Immature natural killer cell (primary cell): ENCODE results near the gene PRDM16. TPM values are rescaled to one million over a fixed set of nuclear protein-coding genes. Genes with fewer than 3 reads are reported as not detected.

Experiments used
- DNase-seq, 3 donors: peaks; one replicate each; pipeline ENCODE4 v3.0.0; 2022; ENCODE audit warnings: mixed read lengths in 1 of 3
- H3K27ac Mint-ChIP-seq, 6 donors: one replicate each; pipeline ENCODE4 v1.8.0; 2020; ENCODE audit warnings: mixed read lengths in 6 of 6, mild to moderate bottlenecking in 5 of 6, inconsistent platforms in 4 of 6, moderate library complexity in 3 of 6
- H3K27me3 Mint-ChIP-seq, 3 donors: one replicate each; pipeline ENCODE4 v1.8.0; 2020 to 2021; ENCODE audit warnings: low read depth in 3 of 3, mild to moderate bottlenecking in 3 of 3, mixed read lengths in 3 of 3, moderate library complexity in 3 of 3, inconsistent platforms in 1 of 3
- H3K36me3 Mint-ChIP-seq, 3 donors: one replicate each; pipeline ENCODE4 v1.8.0; 2020; ENCODE audit warnings: mixed read lengths in 3 of 3, inconsistent platforms in 2 of 3, mild to moderate bottlenecking in 2 of 3
- H3K4me1 Mint-ChIP-seq, 2 donors: one replicate each; pipeline ENCODE4 v1.8.0; 2020; ENCODE audit warnings: inconsistent platforms in 2 of 2, mild to moderate bottlenecking in 2 of 2, mixed read lengths in 2 of 2, moderate library complexity in 1 of 2
- H3K4me3 Mint-ChIP-seq, 5 donors: one replicate each; pipeline ENCODE4 v1.8.0; 2020; ENCODE audit warnings: mild to moderate bottlenecking in 5 of 5, mixed read lengths in 5 of 5, inconsistent platforms in 3 of 5, moderate library complexity in 3 of 5
- H3K9me3 Mint-ChIP-seq, 6 donors: one replicate each; pipeline ENCODE4 v1.8.0; 2020; ENCODE audit warnings: mild to moderate bottlenecking in 6 of 6, mixed read lengths in 6 of 6, inconsistent platforms in 4 of 6, moderate library complexity in 3 of 6
- polyA plus RNA-seq, 3 donors: library from polyadenylated mRNA; unstranded; fragments of 300-500 nt; fragmentation: Illumina TruSeq; gene quantifications; one replicate each; pipeline ENCODE4 v1.2.3, GENCODE V29; 2021

Gene PRDM16
- polyA plus RNA-seq, 3 donors from 2014 or later: 0.17 to 0.29 (median 0.22) TPM

DNA sequence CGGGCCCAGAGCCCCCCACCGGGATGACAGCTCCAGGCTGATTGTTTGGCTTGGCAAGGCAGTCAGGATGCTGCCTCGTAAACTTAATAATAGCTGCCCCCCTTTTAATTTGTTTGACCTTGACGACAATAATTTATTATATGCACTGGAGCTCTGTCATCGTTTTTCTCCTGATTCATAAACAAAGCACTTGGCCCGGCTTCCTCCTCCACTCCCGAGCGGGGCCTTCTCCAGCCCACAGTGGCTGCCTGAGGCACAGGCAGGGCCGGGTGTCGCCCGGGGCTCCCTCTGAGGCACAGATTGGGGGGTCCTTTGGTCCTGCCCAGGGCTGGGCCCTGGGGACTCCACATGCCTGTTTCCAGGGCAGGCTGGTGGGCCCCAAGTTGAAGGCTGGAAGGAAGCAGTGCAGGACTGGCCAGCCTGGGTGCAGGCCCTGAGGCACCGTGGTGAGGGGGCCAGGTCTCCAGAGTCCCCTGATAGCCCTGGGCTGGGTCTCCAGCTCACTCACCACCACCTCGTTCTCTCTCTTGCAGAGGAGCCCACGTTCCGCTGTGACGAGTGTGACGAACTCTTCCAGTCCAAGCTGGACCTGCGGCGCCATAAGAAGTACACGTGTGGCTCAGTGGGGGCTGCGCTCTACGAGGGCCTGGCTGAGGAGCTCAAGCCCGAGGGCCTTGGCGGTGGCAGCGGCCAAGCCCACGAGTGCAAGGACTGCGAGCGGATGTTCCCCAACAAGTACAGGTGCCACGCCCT lies 333.4 kb downstream of the PRDM16 start:
- Mint-ChIP-seq H3K27me3 (peaks cover 0 to 11% (median 2%) of the 10 kb centered on the region in 3 donors), H3K4me1 (no peaks in the 10 kb centered on the region), H3K9me3 (no peaks in the 10 kb centered on the region), H3K4me3 (no peak overlapping the region), H3K27ac (no peak overlapping the region), H3K36me3 (no peaks in the 10 kb centered on the region)
- DNase-seq: no peak

DNA sequence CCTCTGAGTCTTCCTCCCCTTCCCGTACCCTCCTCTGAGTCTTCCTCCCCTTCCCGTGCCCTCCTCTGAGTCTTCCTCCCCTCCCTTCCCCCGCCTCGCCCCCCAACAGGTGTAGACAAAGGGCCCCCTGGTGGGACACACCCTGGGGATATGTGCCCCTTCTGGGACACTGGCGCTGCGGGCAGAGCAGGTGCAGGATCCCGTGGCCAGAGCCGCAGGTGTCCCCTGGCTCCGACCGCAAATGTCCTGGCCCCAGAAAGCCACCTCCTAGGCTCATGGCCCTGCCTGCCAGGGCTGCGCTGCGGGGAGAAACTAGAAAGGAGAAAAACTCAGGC lies 334.0 kb downstream of the PRDM16 start:
- H3K27me3 Mint-ChIP-seq: peaks cover 0 to 11% (median 2%) of the 10 kb centered on the region in 3 donors
- no peaks in the 10 kb centered on the region for H3K9me3 Mint-ChIP-seq
- DNase-seq: no peak

DNA sequence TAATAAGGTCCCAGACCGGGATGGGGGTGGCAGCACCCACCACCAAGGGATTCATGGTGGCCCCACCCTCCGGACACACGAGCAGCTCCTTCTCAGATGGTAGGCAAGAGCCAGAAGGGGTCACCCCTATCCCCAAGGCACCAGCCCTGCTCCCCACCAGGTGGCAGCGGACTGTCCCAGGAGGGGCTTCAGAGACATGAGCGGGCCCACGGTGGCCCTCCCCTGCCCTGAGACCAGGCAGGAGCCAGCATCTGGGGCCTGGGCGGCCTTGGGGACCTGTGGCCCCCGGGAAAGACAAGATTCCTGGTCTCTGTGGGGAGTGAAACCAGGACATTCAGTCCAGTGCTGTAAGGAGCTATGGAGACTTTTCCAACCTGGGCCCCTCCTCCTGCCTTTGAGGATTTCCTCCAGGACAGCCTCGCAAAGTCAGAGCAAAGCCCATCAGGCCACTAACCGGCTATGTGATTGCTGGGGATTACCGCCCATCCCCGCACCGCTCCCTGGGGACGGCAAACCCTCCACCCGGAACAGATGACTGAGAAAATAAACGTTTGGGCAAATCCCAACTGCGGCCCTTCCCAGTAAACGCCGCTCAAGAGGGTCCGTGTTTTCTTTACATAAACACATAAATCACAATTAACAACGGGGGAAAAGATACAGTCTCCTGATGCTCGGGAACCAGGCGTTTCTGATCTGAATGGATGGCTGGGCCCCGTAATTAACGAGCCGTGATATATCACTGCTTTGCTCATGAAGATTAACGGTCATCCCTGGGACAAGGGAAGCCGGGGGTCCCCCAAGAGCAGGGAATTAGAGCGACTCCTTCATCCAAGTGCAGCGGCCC lies 334.6 kb downstream of the PRDM16 start:
- Mint-ChIP-seq H3K4me1 (no peaks in the 10 kb centered on the region), H3K4me3 (no peak overlapping the region), H3K36me3 (no peaks in the 10 kb centered on the region), H3K27me3 (peaks cover 0 to 8% (median 2%) of the 10 kb centered on the region in 3 donors), H3K27ac (no peak overlapping the region), H3K9me3 (no peaks in the 10 kb centered on the region)
- no peak for DNase-seq

More for the DNA sequence above, 334.0 kb downstream of the PRDM16 start:
- no peaks in the 10 kb centered on the region for H3K4me1 Mint-ChIP-seq
- H3K27ac Mint-ChIP-seq: no peak overlapping the region
- no peak overlapping the region for H3K4me3 Mint-ChIP-seq
- no peaks in the 10 kb centered on the region for H3K36me3 Mint-ChIP-seq

DNA sequence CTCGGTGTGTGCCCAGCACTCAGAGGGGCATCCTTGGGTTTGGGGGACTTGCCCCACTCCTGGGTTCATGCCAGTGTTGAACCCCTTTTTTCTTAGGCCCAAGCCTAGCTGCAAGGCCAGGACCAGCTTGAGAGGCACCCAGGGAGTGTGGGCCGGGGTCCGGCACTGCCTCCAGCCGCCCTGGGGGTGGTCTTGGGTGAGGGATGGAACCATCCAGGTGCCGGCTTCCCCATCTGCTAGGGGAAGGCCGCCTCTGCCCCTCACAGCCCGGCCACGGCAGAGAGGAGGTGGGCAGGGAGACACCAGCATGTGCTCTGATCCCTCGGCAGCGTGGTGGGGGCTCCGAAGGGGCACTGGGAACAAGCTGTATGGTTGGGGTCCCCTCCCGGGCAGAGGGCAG lies 335.3 kb downstream of the PRDM16 start:
- Mint-ChIP-seq H3K27ac (no peak overlapping the region), H3K4me1 (no peaks in the 10 kb centered on the region), H3K27me3 (peaks cover 0 to 5% (median 2%) of the 10 kb centered on the region in 3 donors), H3K36me3 (no peaks in the 10 kb centered on the region), H3K4me3 (no peak overlapping the region), H3K9me3 (no peaks in the 10 kb centered on the region)
- no peak for DNase-seq

DNA sequence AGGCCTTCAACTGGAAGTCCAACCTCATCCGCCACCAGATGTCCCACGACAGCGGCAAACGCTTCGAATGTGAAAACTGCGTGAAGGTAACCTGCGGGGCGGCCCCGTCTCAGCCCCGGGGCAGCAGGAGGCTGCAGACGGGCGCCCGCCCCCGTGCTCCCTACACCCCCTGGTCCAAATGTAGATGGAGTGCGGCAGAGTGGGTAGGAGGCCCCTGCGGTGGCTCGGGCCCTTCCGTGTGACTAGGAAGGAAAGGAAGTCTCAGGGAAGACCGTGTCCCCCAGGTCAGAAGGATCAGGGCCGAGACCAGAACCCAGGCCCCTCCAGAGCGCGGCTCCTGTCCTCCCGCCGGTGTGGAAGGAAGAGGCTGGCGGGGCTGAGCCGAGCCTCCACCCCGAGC lies 335.8 kb downstream of the PRDM16 start:
- Mint-ChIP-seq H3K27ac (no peak overlapping the region), H3K4me3 (no peak overlapping the region), H3K27me3 (peaks cover 0 to 5% (median 2%) of the 10 kb centered on the region in 3 donors), H3K9me3 (no peaks in the 10 kb centered on the region), H3K36me3 (no peaks in the 10 kb centered on the region), H3K4me1 (no peaks in the 10 kb centered on the region)
- no peak for DNase-seq

DNA sequence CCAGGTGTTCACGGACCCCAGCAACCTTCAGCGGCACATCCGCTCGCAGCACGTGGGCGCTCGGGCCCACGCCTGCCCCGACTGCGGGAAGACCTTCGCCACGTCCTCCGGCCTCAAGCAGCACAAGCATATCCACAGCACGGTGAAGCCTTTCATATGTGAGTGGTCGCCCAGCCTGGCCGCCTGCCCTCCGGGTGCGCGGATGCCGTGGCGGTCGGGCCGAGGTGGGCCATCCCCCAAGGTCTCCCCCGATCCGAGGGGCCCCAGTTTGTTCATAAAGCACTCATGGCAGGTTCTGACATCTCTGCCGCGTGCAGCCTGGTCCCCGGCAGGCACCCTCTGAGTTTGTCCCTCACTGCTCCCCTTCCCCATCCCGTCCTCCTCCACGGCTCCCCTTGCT lies 336.5 kb downstream of the PRDM16 start:
- Mint-ChIP-seq H3K9me3 (no peaks in the 10 kb centered on the region), H3K36me3 (no peaks in the 10 kb centered on the region), H3K27me3 (peaks cover 0 to 5% (median 2%) of the 10 kb centered on the region in 3 donors), H3K4me1 (no peaks in the 10 kb centered on the region), H3K27ac (no peak overlapping the region), H3K4me3 (no peak overlapping the region)
- DNase-seq: no peak

DNA sequence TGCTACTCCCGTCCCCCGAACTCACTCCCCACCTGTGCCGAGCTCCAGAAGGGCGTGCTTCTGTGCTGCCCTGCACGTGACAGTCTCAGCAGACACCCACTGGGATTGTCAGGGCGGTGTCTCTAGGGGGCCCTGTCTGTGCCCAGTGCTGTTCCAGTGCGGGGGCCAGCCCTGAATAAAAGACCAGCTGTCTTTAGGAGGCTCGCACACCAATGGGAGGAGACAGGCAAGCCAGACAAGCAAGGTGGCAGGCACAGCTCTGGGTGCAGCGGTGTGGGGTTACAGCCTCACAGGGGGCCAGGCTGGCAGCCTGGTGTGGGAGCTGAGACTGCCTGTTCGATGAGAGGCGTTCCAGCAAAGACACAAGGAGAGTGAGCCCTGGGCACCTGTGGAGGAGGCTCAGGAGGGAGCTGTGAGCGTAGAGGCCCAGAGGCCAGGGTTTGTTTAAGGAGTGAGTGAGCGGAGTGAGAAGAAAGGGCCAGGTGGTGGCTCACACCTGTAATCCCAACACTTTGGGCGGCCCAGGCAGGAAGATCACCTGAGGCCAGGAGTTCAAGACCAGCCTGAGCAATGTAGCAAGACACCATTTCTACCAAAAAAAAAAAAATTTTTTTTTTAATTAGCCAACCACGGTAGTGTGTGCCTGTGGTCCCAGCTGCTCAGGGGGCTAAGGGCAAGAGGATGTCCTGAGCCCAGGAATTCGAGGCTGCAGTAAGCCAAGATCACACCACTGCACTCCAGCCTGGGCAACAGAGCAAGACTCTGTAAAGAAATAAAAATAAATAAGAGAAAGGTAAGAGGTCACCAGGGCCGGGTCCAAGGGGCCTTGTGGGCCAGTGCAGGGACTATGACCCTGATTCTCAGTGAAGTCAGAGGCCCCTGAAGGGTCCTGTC lies 337.2 kb downstream of the PRDM16 start:
- no peaks in the 10 kb centered on the region for H3K4me1 Mint-ChIP-seq
- no peak overlapping the region for H3K27ac Mint-ChIP-seq

DNA sequence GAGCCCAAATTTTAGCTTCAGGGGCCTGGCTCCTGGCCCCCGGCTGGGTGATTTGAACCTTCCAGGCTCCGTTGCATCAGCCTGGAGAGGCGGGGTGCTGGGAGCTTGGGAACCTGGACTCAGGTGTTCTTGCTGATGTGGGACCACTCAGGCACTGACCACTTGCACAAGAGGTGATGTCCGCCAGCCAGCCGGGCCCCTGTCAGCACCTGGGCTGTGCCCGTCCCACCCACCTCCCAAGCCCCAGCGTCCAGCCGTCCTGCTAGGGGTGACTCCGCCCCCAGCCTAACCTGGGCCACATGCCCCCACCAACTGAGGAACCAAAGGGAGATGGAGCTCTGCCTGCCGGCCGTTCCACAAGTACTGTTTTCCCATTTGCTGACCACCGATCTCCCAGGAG lies 338.0 kb downstream of the PRDM16 start:
- no peak for DNase-seq
- H3K9me3 Mint-ChIP-seq: no peaks in the 10 kb centered on the region
- no peak overlapping the region for H3K4me3 Mint-ChIP-seq
- H3K4me1 Mint-ChIP-seq: no peaks in the 10 kb centered on the region
- peaks cover 0 to 5% (median 2%) of the 10 kb centered on the region in 3 donors for H3K27me3 Mint-ChIP-seq
- H3K27ac Mint-ChIP-seq: no peak overlapping the region
- no peaks in the 10 kb centered on the region for H3K36me3 Mint-ChIP-seq

More for the DNA sequence above, 337.2 kb downstream of the PRDM16 start:
- no peak for DNase-seq
- no peak overlapping the region for H3K4me3 Mint-ChIP-seq
- H3K36me3 Mint-ChIP-seq: no peaks in the 10 kb centered on the region
- peaks cover 0 to 5% (median 2%) of the 10 kb centered on the region in 3 donors for H3K27me3 Mint-ChIP-seq
- no peaks in the 10 kb centered on the region for H3K9me3 Mint-ChIP-seq

DNA sequence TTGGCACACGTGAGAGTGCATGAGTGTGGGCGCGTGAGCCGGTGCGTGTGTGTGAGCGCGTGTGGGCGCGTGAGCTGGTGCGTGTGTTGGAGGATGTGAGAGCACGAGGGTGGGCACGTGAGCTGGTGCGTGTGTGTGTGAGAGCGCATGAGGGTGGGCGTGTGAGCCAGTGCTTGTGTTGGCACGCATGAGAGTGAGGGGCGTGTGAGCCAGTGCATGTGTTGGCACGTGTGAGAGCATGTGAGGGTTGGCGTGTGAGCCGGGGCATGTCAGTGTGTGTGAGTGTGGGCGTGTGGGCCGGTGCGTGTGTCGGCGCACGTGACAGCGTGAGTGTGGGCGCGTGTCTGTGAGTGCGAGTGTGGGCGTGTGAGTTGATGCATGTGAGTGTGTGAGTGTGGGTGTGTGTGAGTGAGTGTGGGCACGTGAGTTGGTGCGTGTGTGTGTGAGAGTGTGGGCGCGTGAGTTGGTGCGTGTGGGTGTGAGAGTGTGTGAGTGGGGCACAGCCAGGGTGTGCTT lies 339.8 kb downstream of the PRDM16 start:
- DNase-seq: no peak
- Mint-ChIP-seq H3K36me3 (no peaks in the 10 kb centered on the region), H3K4me1 (no peaks in the 10 kb centered on the region)

DNA sequence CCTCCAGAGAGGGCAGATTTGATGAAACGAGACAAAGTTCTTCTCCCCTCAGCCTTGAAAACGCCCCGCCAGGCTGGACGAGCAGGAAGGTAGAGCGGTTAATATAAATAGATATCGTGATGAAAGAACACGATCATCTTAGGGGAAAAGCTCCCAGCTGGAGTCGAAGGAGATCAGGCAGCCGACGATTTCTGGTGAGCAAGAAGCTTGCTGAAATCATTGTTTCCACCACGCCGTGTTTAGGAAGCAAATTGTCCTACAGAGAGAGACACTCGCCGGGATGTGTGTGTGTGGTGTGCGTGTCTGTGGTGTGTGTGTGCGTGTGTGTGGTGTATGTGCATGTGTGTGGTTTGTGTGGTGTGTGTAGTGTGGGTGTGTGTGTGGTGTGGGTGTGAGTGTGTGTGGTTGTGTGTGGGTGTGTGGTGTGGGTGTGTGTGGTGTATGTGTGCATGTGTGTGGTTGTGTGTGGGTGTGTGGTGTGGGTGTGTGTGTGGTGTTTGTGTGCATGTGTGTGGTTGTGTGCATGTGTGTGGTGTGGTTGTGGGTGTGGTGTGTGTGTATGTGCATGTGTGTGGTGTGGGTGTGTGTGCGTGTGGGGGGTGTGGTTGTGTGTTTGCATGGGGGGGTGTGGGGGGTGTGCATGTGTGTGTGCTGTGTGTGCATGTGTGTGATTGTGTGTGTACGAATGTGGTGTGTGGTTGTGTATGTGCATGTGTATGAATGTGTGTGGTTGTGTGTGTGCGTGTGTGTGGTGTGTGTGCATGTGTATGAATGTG lies 340.6 kb downstream of the PRDM16 start:
- DNase-seq: no peak
- H3K4me1 Mint-ChIP-seq: no peaks in the 10 kb centered on the region
- H3K27ac Mint-ChIP-seq: no peak overlapping the region
- peaks cover 0 to 3% (median 2%) of the 10 kb centered on the region in 3 donors for H3K27me3 Mint-ChIP-seq
- no peaks in the 10 kb centered on the region for H3K36me3 Mint-ChIP-seq
- H3K9me3 Mint-ChIP-seq: no peaks in the 10 kb centered on the region
- no peak overlapping the region for H3K4me3 Mint-ChIP-seq

More for the DNA sequence above, 339.8 kb downstream of the PRDM16 start:
- Mint-ChIP-seq H3K4me3 (no peak overlapping the region), H3K27ac (no peak overlapping the region), H3K9me3 (no peaks in the 10 kb centered on the region), H3K27me3 (peaks cover 0 to 5% (median 2%) of the 10 kb centered on the region in 3 donors)

DNA sequence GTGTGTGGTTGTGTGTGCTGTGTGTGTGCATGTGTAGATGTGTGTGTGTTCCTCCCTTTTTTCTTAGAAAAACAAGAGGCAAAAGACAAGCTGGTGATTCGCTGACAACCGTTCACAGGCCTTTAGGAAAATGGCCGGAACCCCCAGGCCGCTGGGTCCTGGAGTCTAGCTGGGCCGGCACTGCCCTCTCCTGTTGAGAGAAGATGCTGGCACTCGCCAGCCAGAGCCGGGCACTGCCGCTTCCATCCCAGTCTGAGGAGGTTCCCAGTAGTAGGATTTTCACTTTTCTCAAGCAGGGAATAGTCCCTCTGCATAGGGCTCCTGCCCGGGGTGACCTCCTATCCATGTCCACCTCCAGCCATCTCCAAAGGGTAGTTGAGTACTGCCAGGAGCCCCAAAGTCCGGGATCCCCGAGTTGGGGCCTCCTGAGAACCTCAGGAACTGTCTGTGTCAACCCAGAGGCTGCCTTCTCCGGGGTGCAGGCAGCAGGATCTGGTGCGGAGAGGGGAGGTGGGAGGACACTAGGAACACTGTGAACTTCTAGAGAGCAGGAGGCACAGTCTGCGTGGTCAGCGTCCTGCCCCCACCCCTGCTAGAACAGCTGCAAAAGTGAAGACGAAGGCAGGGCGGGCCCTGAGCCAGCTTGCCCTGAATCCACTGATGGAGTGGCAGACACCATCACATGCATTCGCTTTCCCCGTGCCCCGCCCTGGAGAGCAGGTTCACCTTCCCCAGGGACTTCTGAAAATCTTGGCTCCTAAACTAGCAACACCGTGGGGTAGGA lies 341.3 kb downstream of the PRDM16 start:
- H3K27me3 Mint-ChIP-seq: peaks cover 0 to 3% (median 2%) of the 10 kb centered on the region in 3 donors
- DNase-seq: no peak
- H3K4me1 Mint-ChIP-seq: no peaks in the 10 kb centered on the region
- no peak overlapping the region for H3K27ac Mint-ChIP-seq
- H3K9me3 Mint-ChIP-seq: no peaks in the 10 kb centered on the region
- H3K4me3 Mint-ChIP-seq: no peak overlapping the region
- H3K36me3 Mint-ChIP-seq: no peaks in the 10 kb centered on the region

DNA sequence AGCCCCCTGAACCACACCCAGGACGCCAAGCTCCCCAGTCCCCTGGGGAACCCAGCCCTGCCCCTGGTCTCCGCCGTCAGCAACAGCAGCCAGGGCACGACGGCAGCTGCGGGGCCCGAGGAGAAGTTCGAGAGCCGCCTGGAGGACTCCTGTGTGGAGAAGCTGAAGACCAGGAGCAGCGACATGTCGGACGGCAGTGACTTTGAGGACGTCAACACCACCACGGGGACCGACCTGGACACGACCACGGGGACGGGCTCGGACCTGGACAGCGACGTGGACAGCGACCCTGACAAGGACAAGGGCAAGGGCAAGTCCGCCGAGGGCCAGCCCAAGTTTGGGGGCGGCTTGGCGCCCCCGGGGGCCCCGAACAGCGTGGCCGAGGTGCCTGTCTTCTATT lies 342.8 kb downstream of the PRDM16 start:
- DNase-seq: no peak
- Mint-ChIP-seq H3K27ac (no peak overlapping the region), H3K4me3 (no peak overlapping the region), H3K27me3 (no peaks in the 10 kb centered on the region), H3K4me1 (no peaks in the 10 kb centered on the region), H3K9me3 (peaks cover 0 to 1% (median 0%) of the 10 kb centered on the region in 6 donors), H3K36me3 (no peaks in the 10 kb centered on the region)
